ENCODE results near the gene TEX51.

Gene TEX51

DNA sequence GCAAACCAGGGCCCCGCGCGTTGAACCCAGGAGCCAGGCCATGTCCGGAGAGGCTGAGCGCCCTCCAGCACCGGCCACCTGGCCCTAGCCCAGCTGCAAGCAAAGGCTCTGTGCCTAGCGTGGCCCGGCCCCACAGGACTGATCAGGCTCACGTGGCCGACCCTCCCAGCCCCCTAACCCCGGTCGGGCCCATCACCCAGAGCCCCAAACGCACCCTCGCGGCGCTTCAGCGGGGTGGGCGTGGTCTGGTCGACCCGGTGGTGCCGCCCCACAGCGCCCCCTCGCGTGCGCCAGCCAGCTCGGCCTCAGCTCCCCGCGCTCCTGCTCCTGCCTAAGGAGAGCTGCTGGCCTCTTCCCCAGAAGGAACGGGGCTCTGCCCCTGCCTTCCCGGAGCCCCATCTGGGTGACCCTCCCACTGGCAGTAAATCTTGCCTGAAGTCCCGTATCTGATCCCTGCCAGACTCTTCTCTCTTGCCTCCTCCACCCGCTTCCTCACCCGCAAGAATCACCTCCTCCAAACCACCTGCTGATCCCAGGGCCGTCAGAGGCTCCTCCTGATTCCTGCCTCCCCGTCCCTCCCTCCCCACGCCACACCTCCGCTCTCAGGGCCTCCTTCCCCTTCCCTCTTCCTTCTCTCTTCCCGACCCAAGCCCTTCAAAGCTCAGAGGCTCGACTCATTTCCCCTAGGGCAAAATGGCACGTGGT lies 12.3 kb upstream of the TEX51 start:
- TF ChIP-seq, protein P1, sequence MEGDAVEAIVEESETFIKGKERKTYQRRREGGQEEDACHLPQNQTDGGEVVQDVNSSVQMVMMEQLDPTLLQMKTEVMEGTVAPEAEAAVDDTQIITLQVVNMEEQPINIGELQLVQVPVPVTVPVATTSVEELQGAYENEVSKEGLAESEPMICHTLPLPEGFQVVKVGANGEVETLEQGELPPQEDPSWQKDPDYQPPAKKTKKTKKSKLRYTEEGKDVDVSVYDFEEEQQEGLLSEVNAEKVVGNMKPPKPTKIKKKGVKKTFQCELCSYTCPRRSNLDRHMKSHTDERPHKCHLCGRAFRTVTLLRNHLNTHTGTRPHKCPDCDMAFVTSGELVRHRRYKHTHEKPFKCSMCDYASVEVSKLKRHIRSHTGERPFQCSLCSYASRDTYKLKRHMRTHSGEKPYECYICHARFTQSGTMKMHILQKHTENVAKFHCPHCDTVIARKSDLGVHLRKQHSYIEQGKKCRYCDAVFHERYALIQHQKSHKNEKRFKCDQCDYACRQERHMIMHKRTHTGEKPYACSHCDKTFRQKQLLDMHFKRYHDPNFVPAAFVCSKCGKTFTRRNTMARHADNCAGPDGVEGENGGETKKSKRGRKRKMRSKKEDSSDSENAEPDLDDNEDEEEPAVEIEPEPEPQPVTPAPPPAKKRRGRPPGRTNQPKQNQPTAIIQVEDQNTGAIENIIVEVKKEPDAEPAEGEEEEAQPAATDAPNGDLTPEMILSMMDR (conservative IDR thresholded peaks at IDR 0.05; ENCODE audit: control insufficient read depth, insufficient read depth, low read depth, low read length) = peak; percentile 44
- peak; percentile 54 for DNase-seq (ENCODE audit: low read depth)
- peak overlapping the region; percentile 24 for H3K4me3 ChIP-seq (ENCODE audit: control insufficient read depth, low read depth, low read length)

DNA sequence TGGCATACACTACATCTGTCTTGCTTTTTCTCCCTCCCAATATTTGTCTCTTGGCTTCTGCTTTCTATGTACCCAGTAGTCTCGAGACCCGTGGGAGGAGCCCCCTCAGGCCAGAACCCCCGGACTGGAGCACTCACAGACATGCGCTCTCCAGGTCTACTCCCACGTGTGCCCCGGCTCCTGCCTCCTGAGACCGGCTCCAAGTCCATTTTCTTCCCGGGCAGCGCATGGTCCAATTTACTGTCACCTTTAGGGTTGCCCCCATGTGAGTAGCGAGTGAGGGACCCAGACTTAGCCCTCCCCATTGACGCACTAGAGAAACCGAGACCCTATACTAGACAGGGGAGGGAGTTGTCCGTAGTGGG lies 11.8 kb upstream of the TEX51 start:
- TF ChIP-seq, protein P1 (conservative IDR thresholded peaks at IDR 0.05; ENCODE audit: control insufficient read depth, insufficient read depth, low read depth, low read length) = no peak
- H3K4me3 ChIP-seq (ENCODE audit: control insufficient read depth, low read depth, low read length) = no peak overlapping the region
- no peak for DNase-seq (ENCODE audit: low read depth)

DNA sequence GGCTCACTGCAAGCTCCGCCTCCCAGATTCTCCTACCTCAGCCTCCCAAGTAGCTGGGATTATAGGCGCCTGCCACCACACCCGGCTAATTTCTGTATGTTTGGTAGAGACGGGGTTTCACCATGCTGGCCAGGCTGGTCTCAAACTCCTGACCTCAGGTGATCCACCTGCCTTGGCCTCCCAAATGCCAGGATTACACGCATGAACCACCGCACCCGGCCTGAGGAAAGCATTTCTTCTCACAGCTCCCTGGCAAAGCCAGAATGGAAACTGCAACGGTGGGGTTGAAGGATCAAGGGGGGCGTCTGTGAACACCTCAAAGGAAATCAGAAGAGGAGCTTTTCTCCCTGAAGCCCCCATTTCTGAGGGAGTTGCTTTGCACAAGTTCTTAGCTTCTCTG lies 11.2 kb upstream of the TEX51 start:
- DNase-seq (ENCODE audit: low read depth) = no peak
- TF ChIP-seq, protein P1 (conservative IDR thresholded peaks at IDR 0.05; ENCODE audit: control insufficient read depth, insufficient read depth, low read depth, low read length) = no peak
- H3K4me3 ChIP-seq (ENCODE audit: control insufficient read depth, low read depth, low read length) = no peak overlapping the region

DNA sequence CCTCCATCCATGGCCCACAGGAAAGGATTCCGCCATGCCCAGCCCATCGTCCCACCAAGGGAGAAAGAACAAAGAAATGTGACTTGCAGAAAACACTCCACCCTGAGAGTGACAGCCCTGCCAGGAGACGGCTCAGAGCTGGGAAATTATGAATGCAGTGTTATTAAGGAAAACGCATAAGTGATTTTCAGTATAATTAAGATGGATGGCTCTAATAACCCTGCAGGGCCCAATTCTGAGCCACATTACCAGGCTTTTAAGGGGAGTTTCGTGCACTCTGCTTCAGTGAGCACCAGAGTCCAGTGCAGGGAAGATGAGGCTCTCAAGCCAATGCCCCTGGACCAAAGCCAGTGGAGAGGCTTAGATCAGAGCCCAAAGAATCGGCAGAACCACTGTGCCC lies 10.6 kb upstream of the TEX51 start:
- TF ChIP-seq, protein P1 (conservative IDR thresholded peaks at IDR 0.05; ENCODE audit: control insufficient read depth, insufficient read depth, low read depth, low read length) = no peak
- DNase-seq (ENCODE audit: low read depth) = no peak
- no peak overlapping the region for H3K4me3 ChIP-seq (ENCODE audit: control insufficient read depth, low read depth, low read length)

DNA sequence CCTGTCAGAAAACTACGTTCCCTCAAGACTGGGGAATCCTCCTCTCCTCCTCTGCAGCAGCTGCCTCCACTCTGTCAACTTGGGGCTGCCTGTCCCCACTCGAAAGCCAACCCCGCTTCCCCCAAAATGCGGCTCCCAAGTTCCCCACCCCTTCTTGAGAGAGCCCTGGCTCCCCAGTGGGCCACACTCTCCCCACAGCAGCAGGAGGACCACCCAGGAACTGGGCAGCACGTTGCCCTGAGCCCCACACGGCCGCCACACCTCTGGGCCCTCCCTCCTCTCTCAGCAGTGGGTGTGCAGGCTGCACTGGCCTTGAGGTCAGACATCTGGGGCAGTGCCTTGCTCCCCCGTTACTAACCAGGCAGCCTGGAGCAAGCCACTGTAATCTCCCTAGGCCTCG lies 9.6 kb upstream of the TEX51 start:
- TF ChIP-seq, protein P1 (conservative IDR thresholded peaks at IDR 0.05; ENCODE audit: control insufficient read depth, insufficient read depth, low read depth, low read length) = no peak
- DNase-seq (ENCODE audit: low read depth) = no peak
- no peak overlapping the region for H3K4me3 ChIP-seq (ENCODE audit: control insufficient read depth, low read depth, low read length)

DNA sequence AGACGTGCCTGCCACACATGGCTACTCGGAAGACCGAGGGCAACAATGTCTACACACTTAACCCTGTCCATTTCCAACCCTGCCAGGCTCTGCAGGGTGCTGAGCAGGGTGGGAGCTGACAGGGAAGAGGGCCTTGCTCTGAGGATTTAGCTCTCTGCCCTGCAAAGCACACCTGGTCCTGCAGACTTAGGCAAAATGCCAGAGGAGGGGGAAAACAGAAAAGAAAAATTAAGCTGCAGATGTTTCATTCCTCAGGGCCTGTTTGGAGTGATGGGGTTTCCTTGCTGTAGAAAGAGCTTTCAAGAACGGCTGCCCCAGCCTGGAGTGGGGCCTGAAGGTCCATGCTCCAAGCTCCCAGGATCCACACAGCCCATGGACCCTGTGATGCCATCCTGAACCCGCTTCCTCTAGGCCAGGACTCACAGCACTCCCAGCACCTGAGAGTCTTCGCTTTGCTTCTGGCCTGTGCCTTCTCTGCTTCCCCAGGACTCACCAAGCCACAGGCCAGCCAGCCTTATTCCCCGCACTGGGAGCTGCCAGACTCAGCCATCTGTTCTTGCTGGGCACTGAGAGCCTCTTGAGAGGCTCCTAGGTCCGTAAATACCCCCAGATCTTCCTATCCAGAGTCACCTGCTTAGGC lies 9.1 kb upstream of the TEX51 start:
- no peak for DNase-seq (ENCODE audit: low read depth)
- TF ChIP-seq, protein P1 (conservative IDR thresholded peaks at IDR 0.05; ENCODE audit: control insufficient read depth, insufficient read depth, low read depth, low read length) = no peak
- no peak overlapping the region for H3K4me3 ChIP-seq (ENCODE audit: control insufficient read depth, low read depth, low read length)
